A549 (cell line): ENCODE measurements around the gene RARB.

Source experiments
- CTCF ChIP-seq: fragments of >200 bp; sonication (Bioruptor Twin); formaldehyde crosslinking; IDR thresholded peaks from 3 replicates; pipeline ENCODE4 v1.5.1; 2016
- EP300 ChIP-seq, 2 experiments: fragments of >200 bp; sonication (Bioruptor Twin); formaldehyde crosslinking; IDR thresholded peaks; 2 replicates in 1 of 2; 3 replicates in 1 of 2; pipeline ENCODE4 v1.6.1; 2016 to 2017
- RAD21 ChIP-seq, 2 experiments: fragments of >200 bp in 1 of 2; sonication (Bioruptor Twin) in 1 of 2; formaldehyde crosslinking in 1 of 2; IDR thresholded peaks in 1 of 2; conservative IDR thresholded peaks in 1 of 2; 2 replicates in 1 of 2; 3 replicates in 1 of 2; pipeline ENCODE4 v1.6.1; 2012 to 2018; ENCODE audit warnings: inconsistent platforms in 1 of 2
- RCOR1 ChIP-seq: fragments of 150-350 bp; IDR thresholded peaks from 2 replicates; pipeline ENCODE4 v1.6.1; 2014; ENCODE audit warnings: antibody characterized with exemption, low read length, low read depth
- TP53 ChIP-seq: fragments of 250-450 bp; sonication (Bioruptor Pico); IDR thresholded peaks from 2 replicates; pipeline ENCODE4 v1.5.0; 2021; ENCODE audit warnings: mild to moderate bottlenecking, moderate library complexity

GRCh38 chr3:25412269-25412668, 15.8 kb upstream of the RARB start:
- no peak for TF ChIP-seq TP53
- 0 out of 5 replicates have a peak, but pooled peaks of 1 of the 2 experiments have one; percentile 6 for TF ChIP-seq RAD21 (conservative IDR thresholded peaks at IDR 0.05 in 1 of 2, IDR thresholded peaks at IDR 0.05 in 1 of 2)
- no peak for TF ChIP-seq EP300 (IDR thresholded peaks at IDR 0.05)
- no peak for TF ChIP-seq RCOR1
- no peak for TF ChIP-seq CTCF
